Ascending aorta (tissue), 2 donors: ENCODE results near the gene YPEL2. TPM values are rescaled to one million over a fixed set of nuclear protein-coding genes. Genes with fewer than 3 reads are reported as not detected.
"Not testable (repeated sequence)": the region's sequence is repeated elsewhere in the genome, so short reads cannot be mapped to it uniquely, and the experiment has no call there.

Experiments used
- DNase-seq, 2 donors: peaks; one replicate each; pipeline ENCODE4 v3.0.0-alpha.2; 2019; ENCODE audit warnings: low spot score in 2 of 2
- H3K27ac ChIP-seq, 2 donors: fragments of 200-600 bp; sonication (generic); one replicate each; pipeline ENCODE4 v1.5.1; 2016 to 2017; ENCODE audit warnings: mild to moderate bottlenecking in 1 of 2
- H3K27me3 ChIP-seq: fragments of 200-600 bp; sonication (generic); one replicate; pipeline ENCODE4 v1.5.1; 2017
- H3K36me3 ChIP-seq, 2 donors: fragments of 200-600 bp; sonication (generic); one replicate each; pipeline ENCODE4 v1.5.1; 2016
- H3K4me1 ChIP-seq, 2 donors: fragments of 200-600 bp; sonication (generic); one replicate each; pipeline ENCODE4 v1.5.1; 2016 to 2017; ENCODE audit warnings: mild to moderate bottlenecking in 1 of 2
- H3K4me3 ChIP-seq, 2 donors: fragments of 200-600 bp; sonication (generic); one replicate each; pipeline ENCODE4 v1.5.1; 2016 to 2017; ENCODE audit warnings: mild to moderate bottlenecking in 1 of 2
- H3K9me3 ChIP-seq, 2 donors: fragments of 200-600 bp; sonication (generic); one replicate each; pipeline ENCODE4 v1.5.1; 2016
- CTCF ChIP-seq, 3 experiments: fragments of 200-600 bp in 2 of 3; fragments of 450-650 bp in 1 of 3; sonication (generic) in 2 of 3; IDR thresholded peaks; one replicate each; pipeline ENCODE4 v1.5.1; 2016 to 2019; ENCODE audit warnings: antibody characterized with exemption in 3 of 3, mild to moderate bottlenecking in 1 of 3, moderate library complexity in 1 of 3
- intact Hi-C: fragments of 100-400 bp; cut with DNase I; formaldehyde crosslinking; loops from one replicate; pipeline ENCODE4 v1.15.1; 2023
- total RNA-seq: library from RNA; depleted of rRNA; stranded (reverse); fragments of >200 nt; gene quantifications from one replicate; pipeline ENCODE4 v1.1.0, GENCODE V29; 2016

YPEL2 gene
- total RNA-seq, 1 donor from 2014 or later, result 10.5 TPM

- Histone ChIP-seq H3K4me3 (no peak overlapping the region), H3K36me3 (peaks cover 25 to 34% of the 10 kb centered on the region in 2 donors), H3K9me3 (no peaks in the 10 kb centered on the region), H3K27me3 (no peaks in the 10 kb centered on the region), H3K27ac (peak overlapping the region; percentile 66 to 74), H3K4me1 (peaks cover 5 to 40% of the 10 kb centered on the region in 2 donors)
- peak in 1 of 3 experiments; percentile 13 for TF ChIP-seq CTCF (IDR thresholded peaks at IDR 0.05)
- intact Hi-C loops, result loop anchor here (2.0 kb wide), 2 partner anchors 37 to 53 kb away; no protein-coding TSS in a partner anchor
- DNase-seq, result no peak
These were observed 56.1 kb downstream of the YPEL2 start for GRCh38 chr17:59387351-59388068.

DNA sequence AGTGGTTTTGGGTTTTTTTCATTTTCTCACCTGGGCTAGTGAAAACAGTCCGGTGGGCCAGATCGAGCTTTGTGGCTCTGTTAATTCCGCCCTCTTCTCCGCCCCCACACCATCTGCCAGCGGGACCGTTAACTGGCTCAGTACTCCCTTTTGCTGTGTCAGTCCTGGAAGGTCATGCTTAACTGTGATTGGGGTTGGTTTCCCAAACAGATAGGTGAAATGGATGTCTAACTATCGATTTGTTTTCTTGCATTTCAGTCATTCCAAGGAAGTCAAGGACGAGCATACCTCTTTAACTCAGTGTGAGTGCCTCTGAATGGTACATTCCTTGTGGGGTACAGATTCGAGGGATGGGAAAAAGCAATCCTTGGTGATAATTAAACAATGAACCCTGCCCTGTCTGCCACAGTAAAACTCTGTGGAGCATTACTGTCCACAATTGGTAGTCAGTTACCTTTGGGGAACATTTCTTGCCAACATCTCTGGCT lies 56.7 kb downstream of the YPEL2 start:
- TF ChIP-seq CTCF (IDR thresholded peaks at IDR 0.05), result no peak
- intact Hi-C loops, result loop anchor here (2.0 kb wide), 1 partner anchor 37 kb away; no protein-coding TSS in a partner anchor
- Histone ChIP-seq H3K27me3 (no peaks in the 10 kb centered on the region), H3K27ac (peak overlapping the region; percentile 66 to 74), H3K36me3 (peaks cover 31 to 40% of the 10 kb centered on the region in 2 donors), H3K4me1 (peaks cover 5 to 34% of the 10 kb centered on the region in 2 donors), H3K4me3 (no peak overlapping the region), H3K9me3 (no peaks in the 10 kb centered on the region)
- no peak for DNase-seq

DNA sequence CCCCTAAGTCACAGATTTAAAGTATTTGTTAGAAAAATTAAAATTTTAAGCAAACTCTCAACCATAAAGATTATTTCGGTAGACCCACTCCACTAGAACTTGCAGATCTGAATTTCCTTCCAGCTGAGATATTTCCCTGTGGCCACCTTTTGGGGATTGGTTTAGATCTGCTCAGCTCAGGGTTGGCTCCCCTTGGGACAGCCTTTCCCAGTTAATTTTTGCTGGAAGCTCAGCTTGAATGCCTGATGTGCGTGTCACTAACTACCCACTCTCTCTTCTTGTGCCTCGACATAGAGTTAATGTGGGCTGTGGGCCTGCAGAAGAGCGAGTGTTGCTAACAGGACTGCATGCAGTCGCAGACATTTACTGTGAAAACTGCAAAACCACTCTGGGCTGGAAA lies 57.6 kb downstream of the YPEL2 start:
- H3K4me3 ChIP-seq, result no peak overlapping the region
- peak overlapping the region; percentile 66 to 74 for H3K27ac ChIP-seq
- H3K27me3 ChIP-seq, result no peaks in the 10 kb centered on the region
- peaks cover 5 to 34% of the 10 kb centered on the region in 2 donors for H3K4me1 ChIP-seq
- DNase-seq, result no peak
- intact Hi-C loops, result loop anchor here (2.0 kb wide), 1 partner anchor 36 kb away; no protein-coding TSS in a partner anchor
- H3K36me3 ChIP-seq, result peaks cover 32 to 44% of the 10 kb centered on the region in 2 donors
- TF ChIP-seq CTCF (IDR thresholded peaks at IDR 0.05), result no peak
- no peaks in the 10 kb centered on the region for H3K9me3 ChIP-seq

DNA sequence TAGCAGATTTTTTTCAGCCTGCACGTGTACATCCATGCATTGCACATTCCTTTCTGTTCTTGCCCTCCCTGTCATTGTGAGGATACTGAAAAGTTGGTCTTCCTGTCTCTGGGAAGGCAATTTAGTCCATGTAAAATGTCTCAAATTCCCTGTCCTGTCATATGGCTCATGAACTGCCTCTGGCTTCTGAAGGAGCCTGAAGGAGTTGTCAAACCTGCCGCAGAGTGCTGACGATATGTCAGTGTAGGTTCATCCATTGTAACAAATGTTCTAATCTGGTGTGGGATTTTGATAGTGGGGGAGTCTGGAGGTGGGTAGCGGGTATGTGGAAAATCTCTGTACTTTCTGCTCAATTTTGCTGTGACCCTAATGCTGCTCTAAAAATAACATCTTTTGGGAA lies 59.6 kb downstream of the YPEL2 start:
- intact Hi-C loops, result no loop called here
- H3K27ac ChIP-seq, result peak overlapping the region in 1 of 2 donors; percentile 66
- no peaks in the 10 kb centered on the region for H3K27me3 ChIP-seq
- H3K4me3 ChIP-seq, result no peak overlapping the region
- DNase-seq, result no peak
- peaks cover 5 to 30% of the 10 kb centered on the region in 2 donors for H3K4me1 ChIP-seq
- no peaks in the 10 kb centered on the region for H3K9me3 ChIP-seq
- H3K36me3 ChIP-seq, result peaks cover 44 to 57% of the 10 kb centered on the region in 2 donors
- TF ChIP-seq CTCF (IDR thresholded peaks at IDR 0.05), result no peak

- H3K27ac ChIP-seq, result peak overlapping the region in 1 of 2 donors; percentile 40
- no peak for TF ChIP-seq CTCF (IDR thresholded peaks at IDR 0.05)
- no peak for DNase-seq
- intact Hi-C loops, result no loop called here
- H3K27me3 ChIP-seq, result no peaks in the 10 kb centered on the region
- H3K36me3 ChIP-seq, result peaks cover 60 to 77% of the 10 kb centered on the region in 2 donors
- H3K9me3 ChIP-seq, result no peaks in the 10 kb centered on the region
- peaks cover 0 to 21% of the 10 kb centered on the region in 2 donors for H3K4me1 ChIP-seq
- H3K4me3 ChIP-seq, result no peak overlapping the region
These were observed 61.7 kb downstream of the YPEL2 start for GRCh38 chr17:59392973-59393679.

DNA sequence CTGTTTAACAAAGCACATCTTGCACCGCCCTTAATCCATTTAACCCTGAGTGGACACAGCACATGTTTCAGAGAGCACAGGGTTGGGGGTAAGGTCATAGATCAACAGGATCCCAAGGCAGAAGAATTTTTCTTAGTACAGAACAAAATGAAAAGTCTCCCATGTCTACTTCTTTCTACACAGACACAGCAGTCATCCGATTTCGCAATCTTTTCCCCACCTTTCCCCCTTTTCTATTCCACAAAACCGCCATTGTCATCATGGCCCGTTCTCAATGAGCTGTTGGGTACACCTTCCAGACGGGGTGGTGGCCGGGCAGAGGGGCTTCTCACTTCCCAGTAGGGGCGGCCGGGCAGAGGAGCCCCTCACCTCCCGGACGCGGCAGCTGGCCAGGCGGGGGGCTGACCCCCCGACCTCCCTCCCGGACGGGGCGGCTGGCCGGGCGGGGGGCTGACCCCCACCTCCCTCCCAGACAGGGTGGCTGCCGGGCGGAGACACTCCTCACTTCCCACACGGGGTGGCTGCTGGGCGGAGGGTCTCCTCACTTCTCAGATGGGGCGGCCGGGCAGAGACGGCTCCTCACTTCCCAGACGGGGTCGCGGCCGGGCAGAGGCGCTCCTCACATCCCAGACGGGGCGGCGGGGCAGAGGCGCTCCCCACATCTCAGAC lies 62.4 kb downstream of the YPEL2 start:
- DNase-seq, H3K9me3 ChIP-seq, H3K4me3 ChIP-seq, H3K27me3 ChIP-seq, H3K27ac ChIP-seq, intact Hi-C loops: not testable (repeated sequence)
- Histone ChIP-seq H3K4me1 (peaks cover 0 to 13% of the 10 kb centered on the region in 2 donors), H3K36me3 (peaks cover 66 to 85% of the 10 kb centered on the region in 2 donors)
